HuH-7 (cell line): Measurements from ENCODE around the gene CCDC32.

ENCODE experiments used
- DNase-seq: peaks from one replicate; pipeline ENCODE4 v3.0.0; 2011; ENCODE audit warnings: low spot score

The CCDC32 gene

GRCh38 chr15:40565333-40566238 is 744 bp upstream of the CCDC32 start:
- DNase-seq = no peak

GRCh38 chr15:40563426-40563825 is 1.4 kb downstream of the CCDC32 start:
- DNase-seq = no peak

GRCh38 chr15:40562691-40563090 is 2.2 kb downstream of the CCDC32 start:
- no peak for DNase-seq

- DNase-seq = no peak
Observed at GRCh38 chr15:40558952-40559742, 5.7 kb downstream of the CCDC32 start.

- no peak for DNase-seq
Observed at GRCh38 chr15:40555876-40556275, 9.0 kb downstream of the CCDC32 start.

- no peak for DNase-seq
Observed at GRCh38 chr15:40554161-40554525, 10.7 kb downstream of the CCDC32 start.

GRCh38 chr15:40550341-40551037 is 14.4 kb downstream of the CCDC32 start:
- DNase-seq = no peak

- no peak for DNase-seq
Observed at GRCh38 chr15:40549894-40550293, 14.9 kb downstream of the CCDC32 start.

GRCh38 chr15:40548610-40549009 is 16.2 kb downstream of the CCDC32 start:
- DNase-seq = no peak

- no peak for DNase-seq
Observed at GRCh38 chr15:40545457-40545856, 19.4 kb downstream of the CCDC32 start.

- DNase-seq = no peak
Observed at GRCh38 chr15:40543631-40544294, 21.1 kb downstream of the CCDC32 start.

GRCh38 chr15:40543082-40543481 is 21.8 kb downstream of the CCDC32 start:
- DNase-seq = no peak

- no peak for DNase-seq
Observed at GRCh38 chr15:40538976-40539375, 25.9 kb downstream of the CCDC32 start.

GRCh38 chr15:40536501-40536900 is 28.3 kb downstream of the CCDC32 start:
- no peak for DNase-seq

GRCh38 chr15:40534371-40534770 is 30.5 kb downstream of the CCDC32 start:
- DNase-seq = no peak

GRCh38 chr15:40533763-40534364 is 31.0 kb downstream of the CCDC32 start:
- no peak for DNase-seq

- DNase-seq = no peak
Observed at GRCh38 chr15:40528801-40529200, 36.0 kb downstream of the CCDC32 start.

GRCh38 chr15:40525855-40526254 is 39.0 kb downstream of the CCDC32 start:
- DNase-seq = no peak

- DNase-seq = no peak
Observed at GRCh38 chr15:40523611-40524010, 41.2 kb downstream of the CCDC32 start.

- no peak for DNase-seq
Observed at GRCh38 chr15:40516322-40516721, 48.5 kb downstream of the CCDC32 start.

- DNase-seq = no peak
Observed at GRCh38 chr15:40513609-40514008, 51.2 kb downstream of the CCDC32 start.

GRCh38 chr15:40512440-40512839 is 52.4 kb downstream of the CCDC32 start:
- DNase-seq = no peak
